IPS-18c (cell line): ENCODE results near the gene PTPN2.

Experiments
- H3K4me3 ChIP-seq: 2 replicates; pipeline ENCODE4 v1.7.0; 2013; ENCODE audit warnings: low read depth, mild to moderate bottlenecking, low read length, moderate library complexity; ENCODE audit not compliant: insufficient read depth
- H3K9me3 ChIP-seq: one replicate; pipeline ENCODE4 v1.6.1; 2013; ENCODE audit warnings: mild to moderate bottlenecking, low read length, moderate library complexity; ENCODE audit not compliant: control insufficient read depth, insufficient read depth

The PTPN2 gene

GRCh38 chr18:12750076-12750714, 133.8 kb downstream of the PTPN2 start:
- H3K4me3 ChIP-seq = no peak overlapping the region
- H3K9me3 ChIP-seq = no peaks in the 10 kb centered on the region

- Histone ChIP-seq H3K4me3 (no peak overlapping the region), H3K9me3 (no peaks in the 10 kb centered on the region)
Observed at GRCh38 chr18:12749121-12749520, 134.9 kb downstream of the PTPN2 start.

DNA sequence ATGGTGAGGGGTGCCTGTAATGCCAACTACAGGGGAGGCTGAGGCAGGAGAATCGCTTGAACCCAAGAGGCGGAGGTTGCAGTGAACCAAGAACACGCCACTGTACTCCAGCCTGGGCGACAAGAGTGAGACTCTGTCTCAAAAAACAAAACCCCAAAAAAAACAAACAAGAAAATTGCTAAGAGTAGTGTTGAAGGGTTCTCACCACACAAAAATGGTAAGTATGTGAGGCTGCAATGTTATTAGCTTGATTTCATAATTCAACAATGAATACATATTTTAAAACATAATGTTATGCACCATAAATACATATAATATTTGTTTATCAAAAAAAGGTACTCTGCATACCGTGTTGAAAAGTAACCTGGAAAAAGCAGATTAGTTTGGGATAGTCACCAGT, 135.4 kb downstream of the PTPN2 start:
- Histone ChIP-seq H3K9me3 (no peaks in the 10 kb centered on the region), H3K4me3 (no peak overlapping the region)

GRCh38 chr18:12747530-12748315, 136.3 kb downstream of the PTPN2 start:
- Histone ChIP-seq H3K9me3 (no peaks in the 10 kb centered on the region), H3K4me3 (no peak overlapping the region)

GRCh38 chr18:12745095-12745795, 138.8 kb downstream of the PTPN2 start:
- no peak overlapping the region for H3K4me3 ChIP-seq
- no peaks in the 10 kb centered on the region for H3K9me3 ChIP-seq

DNA sequence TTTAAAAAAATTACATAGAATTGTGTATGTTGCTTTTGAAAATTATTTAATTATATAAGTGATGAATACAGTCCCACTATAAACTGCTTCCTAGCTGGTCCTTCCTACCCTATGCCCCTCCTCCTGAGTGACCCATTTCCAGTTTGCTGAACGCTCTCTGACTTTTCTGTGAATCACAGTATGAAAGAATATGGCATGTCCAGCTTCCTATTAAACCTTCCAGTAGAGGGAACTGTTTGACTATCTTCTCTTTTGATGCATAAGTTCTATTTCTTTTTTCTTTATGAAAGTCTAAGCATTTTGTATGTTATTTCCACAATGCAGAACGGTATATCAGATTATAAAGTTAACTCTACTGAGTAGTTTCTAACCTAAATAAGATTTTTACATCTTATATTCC, 139.9 kb downstream of the PTPN2 start:
- Histone ChIP-seq H3K4me3 (no peak overlapping the region), H3K9me3 (no peaks in the 10 kb centered on the region)

- H3K4me3 ChIP-seq = no peak overlapping the region
- H3K9me3 ChIP-seq = no peaks in the 10 kb centered on the region
Observed at GRCh38 chr18:12742453-12742852, 141.6 kb downstream of the PTPN2 start.
